HG03439 (cell line): ENCODE data around the gene STOM.
"Not testable (repeated sequence)": the region's sequence is repeated elsewhere in the genome, so short reads cannot be mapped to it uniquely, and the experiment has no call there.

ENCODE experiments used
- ATAC-seq: cut with Tn5 transposase; IDR thresholded peaks from one replicate; pipeline ENCODE4 v1.9.1; 2021; ENCODE audit warnings: mild to moderate bottlenecking, moderate library complexity; ENCODE audit not compliant: unreplicated experiment

The STOM gene, protein sequence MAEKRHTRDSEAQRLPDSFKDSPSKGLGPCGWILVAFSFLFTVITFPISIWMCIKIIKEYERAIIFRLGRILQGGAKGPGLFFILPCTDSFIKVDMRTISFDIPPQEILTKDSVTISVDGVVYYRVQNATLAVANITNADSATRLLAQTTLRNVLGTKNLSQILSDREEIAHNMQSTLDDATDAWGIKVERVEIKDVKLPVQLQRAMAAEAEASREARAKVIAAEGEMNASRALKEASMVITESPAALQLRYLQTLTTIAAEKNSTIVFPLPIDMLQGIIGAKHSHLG

DNA sequence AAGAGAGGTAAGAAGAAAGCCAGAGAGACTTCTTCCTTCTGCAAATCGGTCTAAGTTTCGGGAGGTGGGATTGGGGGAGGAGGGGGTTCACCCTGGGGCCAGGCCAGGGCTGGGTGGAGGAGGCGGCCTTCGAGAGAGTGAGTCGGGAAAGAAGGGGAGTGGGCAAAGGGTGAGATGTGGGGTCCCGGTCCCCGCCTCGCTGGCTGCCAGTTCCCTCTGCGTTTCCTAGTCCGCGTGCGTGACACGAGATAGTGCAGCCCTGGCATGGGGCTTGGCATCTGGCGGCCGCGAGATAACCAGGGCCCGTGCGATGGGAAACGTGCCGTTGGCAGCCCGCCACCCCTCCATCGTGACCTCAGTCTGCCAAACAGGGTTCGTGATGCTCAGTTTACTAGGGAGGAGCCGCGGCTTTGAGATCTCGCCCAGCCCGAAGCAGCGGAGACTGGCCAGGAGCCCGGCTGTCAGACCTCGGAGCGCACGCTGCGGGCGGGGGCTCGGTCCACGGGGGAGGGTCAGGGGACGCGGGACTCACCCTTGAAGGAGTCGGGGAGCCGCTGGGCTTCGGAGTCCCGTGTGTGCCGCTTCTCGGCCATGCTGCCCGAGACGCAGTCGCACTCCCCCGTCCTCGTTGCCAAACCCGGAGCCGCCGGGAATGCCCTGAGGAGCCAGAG lies at the start of gene STOM:
Gene STOM, minus strand, starts transcription at position 656 of the 671 bp plus-strand sequence. Its CDS starts 63 bp downstream, at position 593.
- ATAC-seq, result peak; percentile 56

DNA sequence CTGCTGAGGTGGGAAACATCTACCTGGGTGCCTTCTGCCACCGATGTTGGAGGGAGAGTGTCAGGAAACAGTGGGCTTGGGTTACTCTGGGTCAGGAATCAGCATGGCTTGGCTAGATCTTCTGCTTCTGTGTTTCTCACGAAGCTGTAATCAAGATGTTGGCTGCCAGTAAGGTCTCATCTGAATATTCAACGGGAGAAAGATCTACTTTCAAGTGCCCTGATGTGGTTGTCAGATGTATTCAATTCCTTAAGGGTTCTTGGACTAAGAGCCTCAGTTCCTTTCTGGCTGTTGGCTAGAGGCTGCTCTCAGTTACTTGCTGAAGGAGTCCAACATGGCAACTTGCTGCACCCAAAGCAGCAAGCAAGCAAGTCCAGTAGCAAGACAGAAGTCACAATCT lies 41.9 kb upstream of the STOM start:
- ATAC-seq, result no peak

DNA sequence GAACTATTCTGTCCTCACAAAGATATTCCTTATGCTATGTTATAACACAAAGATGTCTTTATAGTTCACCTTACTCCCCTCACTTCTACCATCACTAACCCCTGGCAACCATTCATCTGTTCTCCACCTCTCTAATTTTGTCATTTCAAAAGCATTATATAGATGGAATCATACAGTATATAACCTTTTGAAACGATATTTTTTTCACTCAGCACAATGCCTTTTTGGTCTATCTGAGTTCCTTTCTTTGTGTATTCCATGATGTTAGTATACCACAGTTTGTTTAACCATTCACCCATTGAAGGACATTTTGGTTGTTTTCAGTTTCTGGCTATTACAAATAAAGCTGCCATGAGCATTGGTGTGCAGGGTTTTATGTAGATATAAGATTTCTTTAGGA lies 35.8 kb upstream of the STOM start:
- ATAC-seq, result no peak

DNA sequence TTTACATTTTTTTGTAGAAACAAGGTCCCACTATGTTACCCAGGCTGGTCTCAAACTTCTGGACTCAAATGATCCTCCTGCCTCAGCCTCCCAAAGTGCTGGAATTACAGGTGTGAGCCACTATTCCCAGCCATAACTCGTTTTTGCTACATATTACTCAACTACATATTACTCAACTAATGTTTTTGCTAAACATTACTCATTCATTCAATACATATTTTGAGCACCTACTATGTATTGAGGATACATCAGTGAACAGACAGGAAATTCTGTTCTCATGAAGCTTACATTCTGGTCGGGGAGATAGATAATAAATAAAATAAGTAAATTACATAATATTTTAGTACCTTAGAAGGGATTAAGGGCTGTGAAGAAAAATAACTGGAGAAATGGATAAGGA lies 34.9 kb upstream of the STOM start:
- ATAC-seq, result no peak

DNA sequence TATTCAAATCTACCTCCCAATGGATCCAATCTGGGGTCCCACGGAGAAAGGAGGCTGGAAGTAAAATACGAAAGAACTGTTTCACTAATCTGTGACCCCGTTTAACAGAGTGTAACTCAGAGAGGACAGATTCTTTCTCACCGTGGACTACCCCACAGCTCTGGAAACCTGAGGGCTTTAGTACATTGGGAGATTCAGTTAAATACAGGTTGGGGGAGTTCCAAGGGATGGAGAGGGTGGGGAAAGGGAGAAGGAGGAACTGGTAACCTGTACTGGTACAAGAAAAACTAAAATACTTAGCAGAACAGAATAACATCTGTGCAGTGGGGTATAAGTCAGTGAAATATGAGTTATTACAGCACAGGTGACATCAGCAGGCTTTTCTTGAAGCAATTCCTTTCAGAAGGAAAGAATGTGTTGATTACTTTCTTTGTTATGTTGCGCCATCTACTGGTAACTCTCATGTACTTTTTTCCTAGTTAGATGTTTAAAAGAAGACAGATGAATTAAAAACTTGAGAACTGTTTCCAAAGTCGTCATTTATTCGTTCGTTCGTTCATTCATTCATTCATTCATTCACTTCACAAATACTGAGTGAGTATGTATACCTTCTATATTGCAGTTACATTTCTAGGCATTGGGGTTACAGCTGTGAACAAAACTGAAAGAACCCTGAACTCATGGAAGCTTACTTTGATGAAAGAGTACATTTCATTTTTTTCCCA lies 30.0 kb upstream of the STOM start:
- no peak for ATAC-seq

DNA sequence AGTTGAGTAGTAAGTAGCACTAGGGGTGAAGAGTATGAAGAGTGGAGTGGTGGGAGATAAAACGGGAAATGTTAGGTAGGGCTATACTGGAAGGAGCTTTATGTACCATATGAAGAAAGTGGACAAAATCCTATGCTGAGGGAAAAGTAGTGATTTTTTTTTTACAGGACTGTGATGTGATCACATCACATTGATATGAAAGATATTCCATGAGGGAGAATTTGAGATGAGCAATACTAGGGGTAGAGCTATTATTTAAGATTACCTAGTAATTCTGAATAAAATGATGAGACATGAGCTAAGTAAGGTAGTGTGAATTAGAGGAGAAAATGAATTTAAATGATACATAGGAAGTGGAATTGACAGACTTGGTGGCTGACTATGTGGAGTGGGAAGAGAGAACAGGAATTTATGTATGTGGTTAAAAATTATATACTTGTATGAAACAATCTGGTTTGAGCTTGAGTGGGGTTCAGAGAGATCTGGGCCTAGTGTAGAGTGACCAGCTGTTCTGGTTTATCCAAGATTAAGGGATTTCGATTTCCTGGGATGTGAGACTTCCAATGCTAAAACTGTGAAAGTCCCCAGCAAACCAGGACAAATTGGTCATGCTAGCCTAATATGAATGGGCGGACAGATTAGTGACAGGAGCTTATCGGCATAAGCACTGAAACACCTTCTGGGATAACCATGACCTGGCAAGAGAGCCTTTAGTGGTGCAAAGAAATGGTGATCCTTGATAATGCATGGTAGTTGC lies 29.3 kb upstream of the STOM start:
- ATAC-seq, result no peak

DNA sequence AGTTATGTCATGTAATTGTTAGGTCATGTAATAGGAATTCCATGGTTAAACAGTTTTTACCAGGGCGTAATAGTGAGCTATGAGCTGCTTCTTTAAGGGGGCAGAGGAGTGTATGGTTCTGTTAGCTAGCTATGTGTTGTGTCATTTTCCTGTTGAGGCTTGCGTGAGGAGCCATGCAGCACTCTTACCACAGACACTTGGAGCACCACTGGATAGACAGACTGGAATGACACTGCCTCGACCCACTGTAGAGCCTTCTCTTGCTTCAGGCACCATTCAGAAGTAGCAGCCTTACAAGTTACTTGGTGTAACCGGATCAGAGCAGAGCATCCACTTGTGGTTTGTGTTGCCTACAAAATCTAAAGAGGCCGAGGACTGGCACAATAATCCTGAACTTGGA lies 28.3 kb upstream of the STOM start:
- ATAC-seq, result no peak

DNA sequence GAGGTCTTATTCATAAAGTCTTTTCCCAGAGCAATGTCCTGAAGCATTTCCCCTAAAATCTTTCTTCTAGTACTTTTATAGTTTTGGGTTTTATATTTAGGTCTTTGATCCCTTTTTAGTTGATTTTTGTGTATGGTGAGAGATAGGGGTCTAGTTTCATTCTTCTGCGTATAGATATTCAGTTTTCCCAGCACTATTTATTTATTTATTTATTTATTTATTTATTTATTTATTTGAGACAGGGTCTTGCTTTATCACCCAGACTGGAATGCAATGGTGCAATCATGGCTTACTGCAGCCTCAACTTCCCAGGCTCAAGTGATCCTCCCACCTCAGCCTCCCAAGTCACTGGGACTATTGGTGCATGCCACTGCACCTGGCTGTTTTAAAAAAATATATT lies 27.2 kb upstream of the STOM start:
- ATAC-seq, result not testable (repeated sequence)

DNA sequence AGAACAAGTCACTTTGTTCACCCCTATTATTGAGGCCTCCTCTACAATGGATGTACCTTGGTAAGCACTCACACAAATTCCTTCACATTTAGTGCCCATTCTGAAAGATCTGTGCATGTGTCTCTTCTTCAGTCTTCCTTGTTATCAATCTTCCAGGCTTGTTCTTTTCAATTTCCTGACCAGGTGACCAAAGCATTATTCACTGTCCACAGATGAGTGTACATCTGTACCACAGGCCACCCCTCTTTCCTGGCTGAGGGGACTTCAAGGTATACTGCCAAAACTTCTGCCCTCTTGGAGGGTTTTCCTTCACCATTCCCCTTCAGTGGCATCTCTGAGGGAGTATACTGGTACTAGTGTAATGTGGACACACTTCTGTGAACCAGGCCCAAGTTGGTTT lies 25.5 kb upstream of the STOM start:
- no peak for ATAC-seq

DNA sequence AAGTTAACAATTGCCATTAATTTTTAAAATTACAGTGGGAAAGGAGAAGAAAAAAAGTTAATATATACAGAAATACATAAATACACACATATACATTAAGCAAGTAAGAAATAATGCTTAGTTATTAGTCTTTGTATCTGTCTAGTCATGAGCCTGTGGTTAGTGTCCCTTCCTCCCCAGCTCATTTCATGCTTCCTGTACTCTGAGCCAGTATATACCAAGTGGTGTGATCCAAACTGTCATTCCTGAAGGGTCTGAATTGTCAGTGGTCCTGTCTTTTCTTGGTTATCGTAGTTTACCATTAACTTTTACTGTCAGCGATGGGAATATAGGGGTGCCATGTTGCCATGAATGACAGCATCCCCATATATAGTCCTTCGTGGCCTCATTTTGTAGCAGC lies 24.2 kb upstream of the STOM start:
- ATAC-seq, result no peak

DNA sequence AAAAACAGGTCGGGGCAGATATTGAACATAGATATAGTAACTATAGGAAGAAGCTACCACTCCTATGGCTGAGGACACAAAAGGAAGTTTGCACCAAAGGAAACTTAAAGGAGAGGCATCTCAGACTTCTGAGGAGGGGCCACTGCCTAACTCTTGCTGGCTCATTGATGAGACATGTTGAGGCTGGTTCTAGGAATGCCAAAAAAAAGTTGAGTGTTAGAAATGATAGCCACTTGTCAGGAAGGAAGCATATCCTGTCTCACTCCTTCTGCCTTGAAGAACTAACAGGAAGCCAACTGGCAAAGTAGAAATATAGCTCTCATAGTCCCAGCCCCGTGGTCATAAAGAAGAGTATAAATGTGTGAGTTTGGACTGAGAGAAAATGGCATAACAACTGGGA lies 23.3 kb upstream of the STOM start:
- ATAC-seq, result no peak

DNA sequence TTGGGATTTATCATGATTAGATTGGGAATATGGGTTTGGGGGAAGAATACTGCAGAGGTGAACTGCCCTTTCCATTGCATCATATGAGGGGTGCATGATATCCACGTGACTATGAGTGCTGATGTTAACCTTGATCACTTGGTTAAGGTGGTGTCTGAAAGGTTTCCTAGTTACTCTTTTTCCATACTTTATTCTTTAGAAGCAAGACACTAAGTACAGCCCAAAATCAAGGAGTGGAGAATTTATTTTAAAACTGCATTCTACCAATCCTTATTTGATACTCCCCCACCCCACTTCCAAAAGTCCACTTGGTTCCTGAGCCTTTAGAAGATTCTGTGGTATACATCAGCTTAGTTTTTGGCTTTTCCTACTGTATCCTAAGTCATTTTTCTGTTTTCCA lies 20.3 kb upstream of the STOM start:
- no peak for ATAC-seq

DNA sequence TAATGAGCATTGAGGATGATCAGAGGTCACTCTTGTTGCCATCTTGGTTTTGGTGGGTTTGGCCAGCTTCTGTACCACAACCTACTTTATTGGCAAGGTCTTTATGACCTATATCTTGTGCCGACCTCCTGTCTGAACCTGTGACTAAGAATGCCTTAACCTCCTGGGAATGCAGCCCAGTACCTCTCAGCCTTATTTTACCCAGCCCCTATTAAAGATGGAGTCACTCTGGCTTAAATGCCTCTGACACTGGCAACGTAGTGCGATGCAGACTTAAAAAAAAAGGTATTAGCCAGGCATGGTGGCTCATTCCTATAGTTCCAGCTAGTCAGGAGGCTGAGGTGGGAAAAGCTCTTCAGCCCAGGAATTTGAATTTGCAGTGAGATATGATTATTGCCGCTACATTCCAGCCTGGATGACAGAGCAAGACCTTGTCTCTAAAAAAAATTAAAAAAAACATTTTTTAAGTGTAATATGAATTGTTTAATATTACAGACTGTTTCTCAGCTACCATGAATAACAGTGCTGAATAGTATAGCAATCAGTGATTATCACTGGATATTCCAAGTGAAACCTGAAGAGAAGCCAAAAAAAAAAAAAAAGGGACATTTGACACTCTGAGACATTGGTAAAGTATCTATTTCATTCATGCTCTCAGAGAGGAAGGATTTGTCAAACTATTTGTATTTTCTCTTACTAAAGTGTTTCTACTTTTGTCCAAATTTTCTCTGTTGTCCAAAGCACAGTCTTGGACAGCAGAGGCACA lies 18.3 kb upstream of the STOM start:
- ATAC-seq, result no peak

DNA sequence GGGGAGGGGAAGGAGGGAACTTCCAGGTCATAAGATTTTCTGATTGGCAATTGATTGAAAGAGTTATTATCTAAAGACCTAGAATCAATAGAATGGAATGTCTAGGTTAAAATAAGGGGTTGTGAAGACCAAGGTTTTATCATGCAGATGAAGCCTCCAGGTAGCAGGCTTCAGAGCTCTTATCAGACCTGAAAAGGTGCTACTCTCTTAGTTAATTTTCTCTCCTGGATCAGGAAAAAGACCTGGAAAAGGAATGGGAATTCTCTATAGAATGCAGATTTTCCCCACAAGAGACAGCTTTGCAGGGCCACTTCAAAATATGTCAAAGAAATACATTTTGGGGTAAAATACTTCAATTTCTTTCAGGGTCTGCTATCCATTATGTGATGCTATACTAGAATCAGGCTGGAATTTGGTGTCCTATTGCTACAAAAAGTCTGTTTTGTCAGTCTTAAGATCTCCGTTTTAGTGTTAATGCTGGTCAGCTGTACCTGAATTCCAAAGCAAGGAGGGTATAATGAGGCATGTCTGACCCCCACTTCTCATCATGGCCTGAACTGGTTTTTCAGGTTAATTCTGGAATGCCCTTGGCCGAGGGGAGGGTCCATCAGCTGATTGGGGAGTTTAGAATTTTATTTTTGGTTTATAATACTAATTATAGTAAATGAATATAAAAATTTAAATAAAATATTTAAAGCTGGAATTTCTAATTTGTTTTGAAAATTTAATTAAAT lies 16.6 kb upstream of the STOM start:
- no peak for ATAC-seq

DNA sequence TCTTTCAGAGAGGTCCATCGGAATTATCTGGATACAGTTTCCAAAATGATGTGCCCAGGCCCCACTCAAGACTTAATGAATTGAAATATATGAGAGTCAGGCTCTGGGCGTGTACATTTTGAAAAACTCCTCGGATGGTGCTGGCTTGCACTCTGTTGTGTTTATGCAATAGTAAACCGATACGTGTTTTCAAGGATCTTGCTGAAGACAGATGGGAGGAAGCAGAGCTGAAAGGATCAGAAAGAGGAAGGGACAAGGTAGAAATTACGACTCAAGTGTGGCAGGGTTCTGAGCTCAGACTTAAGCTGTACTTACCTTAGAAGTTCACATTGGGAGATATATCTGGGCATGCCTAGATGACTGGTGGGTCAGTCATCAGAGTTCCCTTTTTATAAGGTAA lies 13.7 kb upstream of the STOM start:
- no peak for ATAC-seq

DNA sequence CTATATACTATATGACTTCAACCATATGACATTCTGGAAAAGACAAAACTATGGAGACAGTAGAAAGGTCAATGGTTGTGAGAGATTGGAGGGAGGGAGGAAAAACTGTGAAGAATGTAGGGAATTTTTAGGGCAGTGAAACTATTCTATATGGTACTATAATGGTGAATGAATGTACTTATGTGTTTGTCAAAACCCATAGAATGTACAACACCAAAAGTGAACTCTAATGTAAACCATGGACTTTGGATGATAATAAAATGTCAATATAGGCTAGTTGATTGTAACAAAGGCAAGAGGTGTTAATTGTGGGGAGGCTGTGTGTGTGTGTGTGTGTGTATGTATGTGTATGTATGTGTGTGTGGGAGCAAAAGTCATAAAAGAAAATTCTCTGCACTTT lies 10.8 kb upstream of the STOM start:
- ATAC-seq, result no peak

DNA sequence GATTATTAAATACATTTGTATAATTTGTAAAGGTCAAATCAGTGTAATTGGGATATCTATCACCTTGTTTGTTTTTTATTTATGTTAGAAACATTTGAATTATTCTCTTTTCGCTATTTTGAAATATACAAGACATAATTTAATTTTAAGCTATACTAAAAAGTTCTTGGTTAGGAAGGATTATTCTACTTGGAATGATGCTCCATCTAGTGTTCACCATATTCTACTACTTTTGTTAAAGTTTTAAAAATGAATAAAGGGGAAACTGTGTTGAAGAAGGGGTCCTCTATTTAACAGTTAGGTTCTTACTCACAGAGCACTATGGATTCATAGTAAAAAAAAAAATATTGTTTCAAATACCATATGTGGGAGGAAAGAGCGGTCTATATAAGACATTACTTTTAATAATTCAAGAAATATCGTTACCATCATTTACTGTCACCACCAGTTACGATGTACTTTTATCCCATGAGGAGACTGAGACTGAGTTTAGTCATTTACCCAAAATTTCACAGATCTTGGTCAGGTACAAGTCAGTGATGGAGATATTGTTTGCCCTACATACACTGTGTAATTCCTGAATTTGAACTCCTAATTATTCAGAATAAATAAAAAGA lies 6.3 kb upstream of the STOM start:
- ATAC-seq, result no peak

DNA sequence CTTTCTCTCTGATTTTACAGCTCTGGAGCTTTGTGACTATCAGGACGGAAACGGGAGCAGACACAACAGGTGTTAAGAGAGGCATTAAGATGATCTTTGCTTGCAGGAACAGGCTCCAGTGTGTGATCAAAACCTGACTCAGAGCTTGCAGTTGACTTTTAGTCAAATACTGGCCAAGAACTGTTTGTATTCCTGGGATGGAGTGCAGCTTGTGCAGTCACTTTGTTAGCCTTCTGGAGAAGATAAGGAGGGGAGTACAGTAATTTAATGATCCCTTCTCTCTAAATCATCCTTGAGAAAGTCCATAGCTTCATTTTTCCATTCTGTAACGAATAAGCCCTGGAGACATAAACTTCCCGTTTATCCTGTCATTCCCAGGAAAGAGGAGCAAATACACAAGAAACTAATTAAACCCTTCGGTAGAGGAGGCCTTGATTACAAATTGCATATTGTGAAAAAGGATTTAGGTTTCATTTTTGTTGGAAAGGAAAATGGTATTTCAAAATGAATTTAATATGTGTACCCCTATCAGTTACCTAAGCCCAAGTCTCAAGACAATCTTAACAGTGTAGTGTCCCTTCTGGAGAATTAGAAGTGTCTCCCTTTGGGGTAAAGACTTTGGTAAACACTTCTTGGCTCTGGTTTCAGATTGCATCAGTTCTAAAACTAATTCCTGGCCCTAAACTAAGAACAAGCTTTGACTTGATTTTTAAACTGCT lies 3.1 kb upstream of the STOM start:
- no peak for ATAC-seq
